GM12891 (cell line): ENCODE measurements around the gene COL1A2.

Experiments
- DNase-seq: peaks from one replicate; pipeline ENCODE4 v3.0.0; 2011; ENCODE audit warnings: low spot score; ENCODE audit not compliant: insufficient read length
- FAIRE-seq: peaks from 2 replicates; lab custom pipeline; 2011; peaks lifted over from hg19 to GRCh38; lab: Jason Lieb, UNC
- PAX5 ChIP-seq: IDR thresholded peaks from 2 replicates; pipeline ENCODE4 v1.6.1; 2011; ENCODE audit warnings: low read length, moderate library complexity, mild to moderate bottlenecking; ENCODE audit not compliant: insufficient read depth, severe bottlenecking
- POLR2A ChIP-seq: IDR thresholded peaks from 2 replicates; pipeline ENCODE4 v1.6.1; 2011; ENCODE audit warnings: low read depth, low read length, control low read depth
- POLR2AphosphoS5 ChIP-seq: IDR thresholded peaks from 2 replicates; pipeline ENCODE4 v1.6.1; 2011; ENCODE audit warnings: low read depth, low read length, control low read depth
- POU2F2 ChIP-seq: IDR thresholded peaks from 2 replicates; pipeline ENCODE4 v1.6.1; 2011; ENCODE audit warnings: low read depth, mild to moderate bottlenecking, control low read depth, low read length, moderate library complexity
- SPI1 ChIP-seq: IDR thresholded peaks from 2 replicates; pipeline ENCODE4 v1.6.1; 2011; ENCODE audit warnings: low read depth, low read length, control low read depth
- TAF1 ChIP-seq: IDR thresholded peaks from 2 replicates; pipeline ENCODE4 v1.6.1; 2011; ENCODE audit warnings: low read depth, low read length, control low read depth

Gene COL1A2

DNA sequence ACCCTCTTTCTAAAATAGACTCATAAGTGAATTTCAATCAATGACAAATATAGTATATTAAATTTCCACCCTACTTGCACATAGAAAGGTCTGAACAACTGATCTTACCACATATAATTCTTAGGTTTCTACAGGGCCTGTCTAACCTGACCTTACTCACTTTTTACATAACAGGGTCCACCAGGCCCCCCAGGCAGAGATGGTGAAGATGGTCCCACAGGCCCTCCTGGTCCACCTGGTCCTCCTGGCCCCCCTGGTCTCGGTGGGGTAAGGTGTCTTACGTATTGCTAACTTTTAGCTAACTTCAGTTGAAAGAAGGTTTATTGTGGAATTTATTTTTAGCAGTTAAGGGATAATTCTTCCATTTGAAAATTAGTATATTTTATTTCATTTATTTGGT lies 5.3 kb downstream of the COL1A2 start:
- DNase-seq (no peak), FAIRE-seq (no peak)
- TF ChIP-seq POLR2A: no peak
- no peak for TF ChIP-seq TAF1
- no peak for TF ChIP-seq PAX5

DNA sequence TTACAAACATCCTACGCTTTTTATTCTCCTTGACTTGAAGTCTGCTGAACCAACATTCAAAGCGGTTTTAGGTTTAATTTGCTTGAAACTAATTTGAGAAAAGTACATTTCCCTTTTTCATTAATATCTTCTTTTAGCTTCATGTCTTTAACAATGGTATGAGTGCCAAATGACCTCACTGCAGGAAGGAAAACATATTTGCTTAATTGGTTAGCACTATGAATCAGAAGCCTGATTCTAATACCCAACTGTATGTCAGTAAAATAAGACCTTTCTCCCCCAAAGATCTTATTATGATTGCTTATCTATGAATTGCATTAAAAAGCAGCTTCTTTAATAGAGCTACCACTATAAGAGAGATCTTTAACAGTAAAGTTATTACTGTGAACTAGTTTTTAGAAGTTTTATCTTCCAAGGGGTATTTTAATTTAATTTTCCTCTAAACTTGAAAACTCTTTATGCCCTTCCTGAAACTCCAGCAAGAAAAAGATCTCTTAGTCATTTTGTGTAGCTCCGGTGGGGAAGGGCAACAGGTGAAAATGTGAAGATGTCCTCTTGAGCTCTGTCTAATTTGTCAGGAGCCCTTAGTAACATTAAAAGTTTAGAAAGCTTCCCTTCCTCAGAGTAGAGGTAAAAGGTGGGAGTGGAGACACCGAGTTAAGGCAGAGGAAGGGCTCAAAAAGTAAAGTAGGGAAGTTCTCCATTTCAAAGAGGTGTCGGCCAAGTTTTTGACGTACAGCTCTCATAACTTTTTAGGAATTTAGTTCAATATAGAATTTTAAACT lies 6.1 kb downstream of the COL1A2 start:
- DNase-seq (no peak), FAIRE-seq (no peak)
- TF ChIP-seq TAF1: no peak
- TF ChIP-seq POLR2A: no peak
- no peak for TF ChIP-seq POU2F2
- no peak for TF ChIP-seq PAX5
- TF ChIP-seq SPI1: no peak
- no peak for TF ChIP-seq POLR2AphosphoS5

DNA sequence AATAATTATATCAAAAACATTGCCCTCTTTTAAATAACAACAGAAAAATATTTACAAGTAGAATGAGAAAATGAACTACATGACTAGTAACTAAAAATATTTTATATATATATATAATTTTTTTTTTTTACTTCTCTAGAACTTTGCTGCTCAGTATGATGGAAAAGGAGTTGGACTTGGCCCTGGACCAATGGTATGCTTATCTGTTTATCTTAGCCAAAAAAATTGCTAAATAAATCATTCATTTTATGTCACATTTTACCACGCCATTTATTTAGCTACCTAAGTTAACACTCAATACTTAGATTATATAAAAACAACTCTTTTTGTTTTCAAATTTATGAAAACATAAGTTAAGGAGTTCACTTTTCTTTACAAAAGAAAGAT lies 6.7 kb downstream of the COL1A2 start:
- TF ChIP-seq PAX5: no peak
- no peak for TF ChIP-seq POU2F2
- TF ChIP-seq POLR2AphosphoS5: no peak
- TF ChIP-seq TAF1: no peak
- no peak for TF ChIP-seq SPI1
- DNase-seq (no peak), FAIRE-seq (no peak)

DNA sequence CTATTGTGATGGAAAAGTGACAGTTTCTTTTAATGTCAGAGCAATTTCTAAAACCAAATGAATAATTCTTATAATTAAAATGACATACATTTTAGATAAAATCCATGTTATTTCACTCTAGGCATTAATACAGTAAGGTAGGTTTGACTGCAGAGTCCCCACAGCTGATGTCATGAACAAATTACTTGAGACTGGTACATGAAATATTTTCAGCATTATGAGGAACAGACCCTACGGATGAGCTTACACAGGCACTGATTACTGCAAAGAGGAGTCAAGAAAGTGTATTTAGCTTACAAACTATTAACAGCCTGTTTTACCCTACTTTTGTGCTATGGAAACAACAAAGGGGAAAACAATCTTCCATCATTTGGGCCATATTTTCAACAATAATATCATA lies 8.9 kb downstream of the COL1A2 start:
- no peak for FAIRE-seq
- TF ChIP-seq POLR2AphosphoS5: no peak
- no peak for TF ChIP-seq POU2F2
- no peak for TF ChIP-seq POLR2A
- TF ChIP-seq SPI1: no peak
- no peak for TF ChIP-seq TAF1
- no peak for TF ChIP-seq PAX5
- no peak for DNase-seq

DNA sequence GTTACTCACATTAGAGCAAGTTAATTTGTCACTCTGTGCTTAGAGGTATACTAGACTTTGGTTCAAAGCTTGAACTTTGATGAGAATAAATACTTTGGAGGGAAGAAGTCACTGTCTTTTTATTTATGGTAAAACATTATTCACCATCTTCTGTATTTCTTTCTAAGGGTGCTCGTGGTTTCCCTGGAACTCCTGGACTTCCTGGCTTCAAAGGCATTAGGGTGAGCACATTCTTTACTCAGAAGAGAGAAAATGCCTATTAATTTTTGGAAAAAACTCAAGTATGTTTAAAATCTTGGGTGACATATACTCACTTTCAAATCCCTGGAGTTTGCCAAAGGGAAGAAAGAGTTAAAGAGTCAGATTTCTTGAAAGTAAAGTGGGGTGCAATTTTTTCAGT lies 10.8 kb downstream of the COL1A2 start:
- no peak for FAIRE-seq
- no peak for TF ChIP-seq POLR2A
- no peak for DNase-seq

DNA sequence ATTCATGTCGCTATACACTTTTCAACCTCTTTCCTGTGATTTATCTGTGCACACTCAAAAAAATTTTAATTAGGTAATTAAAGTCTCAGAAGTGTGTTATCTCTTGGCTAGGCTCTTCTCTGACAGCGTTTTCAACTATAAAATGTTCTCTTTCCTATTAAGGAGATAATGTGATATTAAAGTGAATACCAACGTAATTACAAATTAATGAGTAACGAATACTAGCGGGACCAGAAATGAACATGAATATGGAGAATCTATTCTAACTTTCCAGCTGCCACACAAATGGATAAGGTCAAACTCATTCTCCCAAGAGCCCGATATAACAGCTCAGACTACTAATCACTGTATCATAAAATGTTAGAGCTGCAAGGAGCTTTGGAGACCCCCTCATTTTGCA lies 12.0 kb downstream of the COL1A2 start:
- no peak for FAIRE-seq
- no peak for TF ChIP-seq POLR2A
- TF ChIP-seq POLR2AphosphoS5: no peak
- TF ChIP-seq TAF1: no peak
- no peak for TF ChIP-seq SPI1
- no peak for TF ChIP-seq POU2F2
- TF ChIP-seq PAX5: no peak
- DNase-seq: no peak

DNA sequence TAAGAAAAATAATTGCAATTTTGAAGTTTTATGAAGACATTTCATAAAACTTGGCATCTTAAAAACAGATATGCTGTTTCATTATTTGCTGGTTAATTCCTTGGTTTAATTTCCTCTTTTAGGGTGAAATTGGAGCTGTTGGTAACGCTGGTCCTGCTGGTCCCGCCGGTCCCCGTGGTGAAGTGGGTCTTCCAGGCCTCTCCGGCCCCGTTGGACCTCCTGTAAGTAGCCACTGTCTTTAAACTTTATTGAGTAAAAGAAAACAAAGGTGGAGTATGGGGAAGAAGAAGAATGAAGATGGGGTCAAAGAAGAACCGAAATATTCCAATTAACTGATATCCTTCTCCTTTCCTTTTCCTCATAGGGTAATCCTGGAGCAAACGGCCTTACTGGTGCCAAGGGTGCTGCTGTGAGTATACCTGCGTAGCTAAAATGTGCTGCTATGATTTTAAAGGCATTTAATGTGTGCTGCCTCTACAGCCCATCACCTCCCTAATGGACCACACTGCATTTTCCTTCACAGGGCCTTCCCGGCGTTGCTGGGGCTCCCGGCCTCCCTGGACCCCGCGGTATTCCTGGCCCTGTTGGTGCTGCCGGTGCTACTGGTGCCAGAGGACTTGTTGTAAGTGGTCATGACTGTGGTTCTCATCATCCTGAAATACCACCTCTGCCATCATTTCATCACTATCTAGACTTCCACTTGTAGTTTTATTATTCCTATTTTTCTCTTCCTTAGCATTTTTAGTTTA lies 14.7 kb downstream of the COL1A2 start:
- FAIRE-seq: no peak
- DNase-seq: no peak
- TF ChIP-seq POLR2AphosphoS5: no peak
- TF ChIP-seq SPI1: no peak
- TF ChIP-seq PAX5: no peak
- TF ChIP-seq TAF1: no peak
- TF ChIP-seq POLR2A: no peak
- no peak for TF ChIP-seq POU2F2

DNA sequence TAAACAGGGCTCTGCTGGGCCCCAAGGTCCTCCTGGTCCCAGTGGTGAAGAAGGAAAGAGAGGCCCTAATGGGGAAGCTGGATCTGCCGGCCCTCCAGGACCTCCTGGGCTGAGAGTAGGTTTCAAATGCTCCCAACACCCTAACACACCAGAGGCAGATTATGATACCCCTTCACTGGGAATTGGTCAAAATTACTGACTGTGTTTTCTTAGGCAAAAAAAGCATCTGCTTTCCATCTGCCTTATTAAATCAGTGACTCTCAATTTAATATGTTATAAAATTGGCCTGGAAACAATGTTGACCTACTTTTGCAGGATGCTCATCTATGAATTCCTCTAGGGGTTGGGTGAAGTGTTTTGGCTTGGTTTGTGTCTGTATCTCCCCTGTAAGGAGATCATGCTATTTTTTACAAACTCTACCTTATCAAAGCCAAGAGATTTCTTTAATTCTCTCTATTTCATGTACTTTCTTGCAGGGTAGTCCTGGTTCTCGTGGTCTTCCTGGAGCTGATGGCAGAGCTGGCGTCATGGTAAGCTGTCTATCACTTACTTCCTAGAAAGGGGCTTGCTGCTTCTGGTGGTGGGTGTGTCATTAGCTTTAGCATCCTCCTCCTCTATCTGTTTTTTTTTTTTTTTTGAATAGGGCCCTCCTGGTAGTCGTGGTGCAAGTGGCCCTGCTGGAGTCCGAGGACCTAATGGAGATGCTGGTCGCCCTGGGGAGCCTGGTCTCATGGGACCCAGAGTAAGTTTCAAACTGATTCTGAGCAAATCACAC lies 15.9 kb downstream of the COL1A2 start:
- FAIRE-seq (no peak), DNase-seq (no peak)
- TF ChIP-seq POLR2AphosphoS5 (no peak), SPI1 (no peak), POU2F2 (no peak), POLR2A (no peak), TAF1 (no peak), PAX5 (no peak)

DNA sequence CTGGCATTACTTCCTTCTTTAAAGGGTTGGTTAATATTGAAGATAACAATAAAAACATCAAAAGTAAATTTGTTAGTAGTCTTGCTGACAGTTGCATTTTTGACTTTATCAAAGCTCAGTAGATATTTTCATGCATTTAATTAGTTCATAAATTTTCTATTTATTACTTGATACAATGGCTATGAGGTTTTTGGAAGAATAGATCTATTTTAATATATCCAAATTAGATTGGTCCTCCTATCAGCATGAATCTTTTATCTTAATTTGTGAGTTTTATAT lies 16.4 kb downstream of the COL1A2 start:
- FAIRE-seq: no peak
- no peak for TF ChIP-seq POLR2AphosphoS5
- TF ChIP-seq TAF1: no peak
- no peak for TF ChIP-seq POLR2A
- no peak for TF ChIP-seq POU2F2
- TF ChIP-seq SPI1: no peak
- TF ChIP-seq PAX5: no peak
- DNase-seq: no peak
